Smooth muscle cell (in vitro differentiated cells): ENCODE data around the gene KLF3. TPM values are rescaled to one million over a fixed set of nuclear protein-coding genes. Genes with fewer than 3 reads are reported as not detected.

ENCODE experiments used
- DNase-seq: peaks from one replicate; lab custom pipeline; 2025; ENCODE audit not compliant: unreplicated experiment; lab: John Stamatoyannopoulos, UW
- H2AFZ ChIP-seq: fragments of 200-600 bp; sonication (generic); 2 replicates; pipeline ENCODE4 v1.6.0; 2016; ENCODE audit warnings: antibody characterized with exemption, low read depth, mild to moderate bottlenecking
- H3F3A ChIP-seq: fragments of 200-600 bp; sonication (generic); 2 replicates; pipeline ENCODE4 v1.6.0; 2017; ENCODE audit warnings: antibody characterized with exemption, low read depth
- H3K27ac ChIP-seq: fragments of 200-600 bp; sonication (generic); 2 replicates; pipeline ENCODE4 v1.5.1; 2016; ENCODE audit warnings: low read depth, mild to moderate bottlenecking
- H3K27me3 ChIP-seq: fragments of 200-600 bp; sonication (generic); 2 replicates; pipeline ENCODE4 v1.6.1; 2016; ENCODE audit warnings: low read depth, mild to moderate bottlenecking
- H3K36me3 ChIP-seq: fragments of 200-600 bp; sonication (generic); 2 replicates; pipeline ENCODE4 v1.5.1; 2016; ENCODE audit warnings: low read depth
- H3K4me1 ChIP-seq: fragments of 200-600 bp; sonication (generic); 2 replicates; pipeline ENCODE4 v1.5.1; 2016; ENCODE audit warnings: low read depth
- H3K4me2 ChIP-seq: fragments of 200-600 bp; sonication (generic); 2 replicates; pipeline ENCODE4 v1.6.0; 2016; ENCODE audit warnings: mild to moderate bottlenecking
- H3K4me3 ChIP-seq: fragments of 200-600 bp; sonication (generic); 2 replicates; pipeline ENCODE4 v1.5.1; 2016; ENCODE audit warnings: mild to moderate bottlenecking
- H3K79me2 ChIP-seq: fragments of 200-600 bp; sonication (generic); 2 replicates; pipeline ENCODE4 v1.6.0; 2016; ENCODE audit warnings: low read depth, mild to moderate bottlenecking
- H3K9ac ChIP-seq: fragments of 200-600 bp; sonication (generic); 2 replicates; pipeline ENCODE4 v1.6.0; 2016; ENCODE audit warnings: low read depth
- H3K9me3 ChIP-seq: fragments of 200-600 bp; sonication (generic); replicated peaks from 2 replicates; pipeline ENCODE4 v1.5.1; 2016; ENCODE audit warnings: low read depth
- H4K20me1 ChIP-seq: fragments of 200-600 bp; sonication (generic); 2 replicates; pipeline ENCODE4 v1.6.0; 2016; ENCODE audit warnings: low read depth
- WGBS: methylation state at CpG from one replicate; pipeline ENCODE4 v1.1.7; 2016; ENCODE audit warnings: low lambda C conversion rate; 5-methylcytosine and 5-hydroxymethylcytosine counted together
- polyA plus RNA-seq: library from polyadenylated mRNA; unstranded; fragments of >200 nt; fragmentation: Nextera tagmentation; extraction: Ambion mirVana; gene quantifications from 2 replicates; pipeline ENCODE4 v1.2.1, GENCODE V29; 2016
- total RNA-seq: library from RNA; depleted of rRNA; stranded (reverse); fragments of >200 nt; gene quantifications from 2 replicates; pipeline ENCODE4 v1.2.3, GENCODE V29; 2014
- TF ChIP-seq, protein P1 (sequence below): fragments of 200-600 bp; sonication (generic); IDR thresholded peaks from 2 replicates; pipeline ENCODE4 v1.5.1; 2017; ENCODE audit warnings: borderline replicate concordance, mild to moderate bottlenecking, antibody characterized with exemption; ENCODE audit not compliant: insufficient read depth, poor library complexity, severe bottlenecking

The KLF3 gene
- total and polyA plus RNA-seq, 2 experiments from 2014 or later = 26.0 to 37.5 TPM

DNA sequence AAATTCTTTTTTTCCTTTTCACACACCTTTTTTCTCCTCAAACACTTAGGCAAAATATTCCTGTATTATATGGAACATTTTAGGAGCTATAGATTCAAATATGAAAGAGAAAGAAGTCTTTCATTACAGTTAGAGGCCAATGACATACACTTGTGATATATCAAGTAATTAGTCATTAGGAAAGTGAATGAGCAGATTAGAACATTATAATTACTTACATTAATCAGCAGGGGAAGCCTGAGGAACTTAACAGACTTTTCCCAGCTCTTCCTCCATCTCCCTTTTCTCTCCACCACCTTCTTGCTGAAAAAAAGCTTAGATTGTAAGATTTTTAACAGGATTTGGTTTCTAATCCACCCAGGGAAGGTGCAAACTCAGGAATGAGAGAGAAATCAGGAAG lies 29.6 kb downstream of the KLF3 start:
- TF ChIP-seq, protein P1, sequence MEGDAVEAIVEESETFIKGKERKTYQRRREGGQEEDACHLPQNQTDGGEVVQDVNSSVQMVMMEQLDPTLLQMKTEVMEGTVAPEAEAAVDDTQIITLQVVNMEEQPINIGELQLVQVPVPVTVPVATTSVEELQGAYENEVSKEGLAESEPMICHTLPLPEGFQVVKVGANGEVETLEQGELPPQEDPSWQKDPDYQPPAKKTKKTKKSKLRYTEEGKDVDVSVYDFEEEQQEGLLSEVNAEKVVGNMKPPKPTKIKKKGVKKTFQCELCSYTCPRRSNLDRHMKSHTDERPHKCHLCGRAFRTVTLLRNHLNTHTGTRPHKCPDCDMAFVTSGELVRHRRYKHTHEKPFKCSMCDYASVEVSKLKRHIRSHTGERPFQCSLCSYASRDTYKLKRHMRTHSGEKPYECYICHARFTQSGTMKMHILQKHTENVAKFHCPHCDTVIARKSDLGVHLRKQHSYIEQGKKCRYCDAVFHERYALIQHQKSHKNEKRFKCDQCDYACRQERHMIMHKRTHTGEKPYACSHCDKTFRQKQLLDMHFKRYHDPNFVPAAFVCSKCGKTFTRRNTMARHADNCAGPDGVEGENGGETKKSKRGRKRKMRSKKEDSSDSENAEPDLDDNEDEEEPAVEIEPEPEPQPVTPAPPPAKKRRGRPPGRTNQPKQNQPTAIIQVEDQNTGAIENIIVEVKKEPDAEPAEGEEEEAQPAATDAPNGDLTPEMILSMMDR = no peak
- Histone ChIP-seq H3K9ac (no peak overlapping the region), H3K79me2 (peaks cover 10% of the 10 kb centered on the region), H3K27me3 (no peaks in the 10 kb centered on the region), H3K9me3 (no peaks in the 10 kb centered on the region), H3K27ac (no peak overlapping the region), H3K4me3 (no peak overlapping the region), H3K4me2 (no peak overlapping the region), H2AFZ (no peak overlapping the region), H3F3A (peaks cover 32% of the 10 kb centered on the region), H3K4me1 (no peaks in the 10 kb centered on the region), H3K36me3 (peaks cover 44% of the 10 kb centered on the region), H4K20me1 (peaks cover 38% of the 10 kb centered on the region)
- no peak for DNase-seq

DNA sequence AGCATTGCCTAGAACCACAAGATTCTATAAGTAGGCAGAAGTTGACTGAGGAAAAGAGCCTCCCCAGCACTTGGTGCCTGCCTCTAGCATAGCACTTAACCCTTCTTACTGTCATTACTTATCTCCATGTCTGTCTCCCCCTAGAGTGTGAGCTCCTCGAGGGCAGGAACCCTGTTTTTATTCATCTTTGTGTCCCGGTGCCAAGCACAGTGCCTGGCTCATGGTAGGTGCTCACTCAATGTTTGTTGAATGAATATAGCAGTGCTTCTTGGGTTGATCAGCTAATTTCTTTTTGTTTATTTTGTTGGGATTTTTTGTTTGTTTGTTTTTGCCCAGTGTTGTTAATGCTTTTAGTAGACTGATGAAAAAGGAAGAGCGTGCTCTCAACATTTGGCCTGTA lies 30.3 kb downstream of the KLF3 start:
- TF ChIP-seq, protein P1 = no peak

DNA sequence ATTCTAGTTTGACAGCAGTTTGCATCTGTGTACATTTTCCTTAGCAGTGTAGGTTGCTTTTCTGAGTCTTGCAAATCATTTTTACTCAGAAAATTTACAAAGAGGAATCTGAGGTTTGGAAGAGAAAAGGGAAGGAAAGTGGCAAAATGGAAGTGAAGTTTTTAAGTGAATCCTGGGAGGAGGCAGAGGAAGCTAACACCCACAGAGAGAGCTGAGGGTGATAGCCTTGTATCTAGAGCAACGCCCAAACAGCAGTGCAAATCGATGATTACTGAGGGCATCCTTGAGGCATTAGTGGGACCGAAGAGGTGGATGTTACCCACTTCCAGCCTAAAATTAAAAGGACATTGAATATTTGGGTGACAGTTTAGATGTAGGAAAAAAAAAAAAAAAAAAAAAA lies 31.8 kb downstream of the KLF3 start:
- Histone ChIP-seq H4K20me1 (peaks cover 15% of the 10 kb centered on the region), H3K4me2 (no peak overlapping the region), H3K9me3 (no peaks in the 10 kb centered on the region), H3K27ac (no peak overlapping the region), H3F3A (peaks cover 35% of the 10 kb centered on the region), H3K36me3 (peaks cover 25% of the 10 kb centered on the region), H3K27me3 (no peaks in the 10 kb centered on the region), H3K4me3 (no peak overlapping the region), H2AFZ (no peak overlapping the region), H3K4me1 (peaks cover under 1% of the 10 kb centered on the region), H3K79me2 (no peaks in the 10 kb centered on the region), H3K9ac (no peak overlapping the region)
- 98% methylated on average over 3 of the region's 3 CpGs for WGBS
- DNase-seq = no peak
- TF ChIP-seq, protein P1 = no peak

More for the DNA sequence above, 30.3 kb downstream of the KLF3 start:
- no peak overlapping the region for H3K4me3 ChIP-seq
- 93% methylated on average over 3 of the region's 3 CpGs for WGBS
- H3K27ac ChIP-seq = no peak overlapping the region
- H3K4me1 ChIP-seq = no peaks in the 10 kb centered on the region
- H4K20me1 ChIP-seq = peaks cover 30% of the 10 kb centered on the region
- H3K79me2 ChIP-seq = peaks cover 2% of the 10 kb centered on the region
- H3K9me3 ChIP-seq = no peaks in the 10 kb centered on the region
- H2AFZ ChIP-seq = no peak overlapping the region
- no peak overlapping the region for H3K4me2 ChIP-seq
- peaks cover 39% of the 10 kb centered on the region for H3K36me3 ChIP-seq
- peaks cover 35% of the 10 kb centered on the region for H3F3A ChIP-seq
- H3K9ac ChIP-seq = no peak overlapping the region
- DNase-seq = no peak
- H3K27me3 ChIP-seq = no peaks in the 10 kb centered on the region

DNA sequence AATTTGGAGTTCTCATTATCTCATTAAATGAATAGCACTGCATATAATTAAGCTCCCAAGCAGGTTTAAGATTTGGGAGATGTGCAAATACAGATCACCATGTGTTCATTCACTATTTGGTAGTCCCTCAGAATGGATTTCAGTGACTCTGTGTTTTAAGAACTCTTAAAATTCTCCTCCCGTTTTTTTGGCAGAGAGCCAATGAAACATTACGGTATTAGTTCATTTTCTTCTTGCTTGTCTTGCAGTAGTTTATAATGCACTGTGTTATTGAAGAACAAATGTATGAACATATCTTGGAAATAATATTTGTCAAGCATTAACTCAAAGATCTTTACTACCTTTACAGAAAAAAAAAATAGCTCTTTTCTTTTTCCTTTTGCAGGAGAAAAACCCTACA lies 32.7 kb downstream of the KLF3 start:
- peaks cover 7% of the 10 kb centered on the region for H4K20me1 ChIP-seq
- H3F3A ChIP-seq = peaks cover 35% of the 10 kb centered on the region
- no peak overlapping the region for H2AFZ ChIP-seq
- TF ChIP-seq, protein P1 = no peak
- no peaks in the 10 kb centered on the region for H3K79me2 ChIP-seq
- H3K27ac ChIP-seq = no peak overlapping the region
- H3K36me3 ChIP-seq = peaks cover 23% of the 10 kb centered on the region
- DNase-seq = no peak
- H3K9me3 ChIP-seq = no peaks in the 10 kb centered on the region
- no peaks in the 10 kb centered on the region for H3K27me3 ChIP-seq
- no peak overlapping the region for H3K4me3 ChIP-seq
- WGBS = 75% methylated on average over 2 of the region's 2 CpGs
- H3K4me1 ChIP-seq = peaks cover 6% of the 10 kb centered on the region
- H3K9ac ChIP-seq = no peak overlapping the region
- no peak overlapping the region for H3K4me2 ChIP-seq
